ENCODE data around the gene TMEM266. TPM values are rescaled to one million over a fixed set of nuclear protein-coding genes. Genes with fewer than 3 reads are reported as not detected.
"Not testable (repeated sequence)": the region's sequence is repeated elsewhere in the genome, so short reads cannot be mapped to it uniquely, and the experiment has no call there.

Gene TMEM266
- polyA plus RNA-seq, 3 donors = not detected

DNA sequence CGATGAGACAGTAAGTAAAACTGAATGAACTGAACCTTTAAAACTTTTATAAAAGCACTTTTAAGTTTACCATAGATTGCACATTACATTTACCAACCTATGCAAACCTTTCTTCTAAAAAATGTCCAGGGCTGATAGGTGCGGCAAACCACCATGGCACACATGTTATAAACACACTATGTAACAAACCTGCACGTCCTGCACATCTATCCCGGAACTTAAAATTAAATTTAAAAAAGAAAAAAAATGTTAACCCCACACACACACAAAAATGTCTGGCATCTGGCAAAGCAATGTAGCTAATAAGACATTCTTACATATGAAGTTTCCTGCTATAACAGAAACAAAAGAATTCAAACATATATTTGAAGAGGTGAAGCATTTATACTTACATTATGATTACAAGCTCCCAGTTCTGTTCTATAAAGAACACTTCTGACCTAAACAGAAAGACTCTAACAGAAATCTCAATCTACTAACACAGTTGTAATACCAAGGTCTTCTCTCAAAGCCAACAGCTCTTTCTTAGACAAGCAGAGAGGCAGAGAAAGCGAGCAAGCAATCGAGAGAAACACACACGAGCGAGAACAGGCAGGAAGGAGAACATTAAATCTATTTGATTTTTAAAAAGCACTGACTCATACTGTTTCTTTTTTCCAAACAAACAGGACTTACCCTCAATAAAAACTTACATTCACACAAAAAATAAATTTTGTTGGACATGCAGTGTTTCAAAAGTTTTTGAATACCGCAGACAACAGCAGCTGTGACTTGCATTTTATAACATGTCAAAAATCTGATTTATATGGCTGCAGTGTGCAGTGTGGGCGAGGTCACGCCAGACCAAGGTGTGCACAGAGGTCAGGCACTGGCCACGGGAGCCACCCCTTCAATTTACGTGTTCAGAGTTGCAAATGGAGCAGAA, 47.9 kb upstream of the TMEM266 start, which contains the start of gene NRG4:
NRG4 (minus strand) TSS at position 798 of the 925 bp plus-strand sequence. CDS start 1,194 bp downstream, outside the sequence.
- Histone ChIP-seq H3K9me3 (replicated peaks in 1 of 2; ENCODE audit: control insufficient read depth in 1 of 2, insufficient read depth in 1 of 2, low read length in 2 of 2) (no peaks in the 10 kb centered on the region), H3K9ac (ENCODE audit: insufficient read depth, low read length, poor library complexity, severe bottlenecking) (peak within 1 kb of the TSS; percentile 47), H3K27ac (ENCODE audit: low read depth in 1 of 2, low read length in 2 of 2) (peak within 1 kb of the TSS in 1 of 2 donors; percentile 72), H3K4me1 (ENCODE audit: control insufficient read depth in 1 of 2, insufficient read depth in 2 of 2, low read length in 2 of 2) (peaks cover 17 to 49% of the 10 kb centered on the region in 2 donors), H3K36me3 (replicated peaks in 1 of 2; ENCODE audit: control insufficient read depth in 1 of 2, insufficient read depth in 2 of 2, low read length in 2 of 2) (no peaks in the 10 kb centered on the region), H3K4me3 (replicated peaks in 1 of 3; ENCODE audit: low read depth in 2 of 3, low read length in 3 of 3) (peak within 1 kb of the TSS; percentile 21 to 71 (median 43)), H2AFZ (ENCODE audit: insufficient read depth, low read depth, low read length, poor library complexity, severe bottlenecking) (peak within 1 kb of the TSS; percentile 76), H3K79me2 (ENCODE audit: insufficient read depth, low read length) (no peaks in the 10 kb centered on the region), H3K4me2 (replicated peaks; ENCODE audit: extremely low read depth, low read length, poor library complexity, severe bottlenecking) (peak within 1 kb of the TSS; percentile 75), H4K20me1 (ENCODE audit: insufficient read depth, low read length) (no peaks in the 10 kb centered on the region), H3K27me3 (ENCODE audit: control insufficient read depth in 2 of 2, insufficient read depth in 2 of 2, low read length in 2 of 2) (no peaks in the 10 kb centered on the region)
- TF ChIP-seq, protein P1, sequence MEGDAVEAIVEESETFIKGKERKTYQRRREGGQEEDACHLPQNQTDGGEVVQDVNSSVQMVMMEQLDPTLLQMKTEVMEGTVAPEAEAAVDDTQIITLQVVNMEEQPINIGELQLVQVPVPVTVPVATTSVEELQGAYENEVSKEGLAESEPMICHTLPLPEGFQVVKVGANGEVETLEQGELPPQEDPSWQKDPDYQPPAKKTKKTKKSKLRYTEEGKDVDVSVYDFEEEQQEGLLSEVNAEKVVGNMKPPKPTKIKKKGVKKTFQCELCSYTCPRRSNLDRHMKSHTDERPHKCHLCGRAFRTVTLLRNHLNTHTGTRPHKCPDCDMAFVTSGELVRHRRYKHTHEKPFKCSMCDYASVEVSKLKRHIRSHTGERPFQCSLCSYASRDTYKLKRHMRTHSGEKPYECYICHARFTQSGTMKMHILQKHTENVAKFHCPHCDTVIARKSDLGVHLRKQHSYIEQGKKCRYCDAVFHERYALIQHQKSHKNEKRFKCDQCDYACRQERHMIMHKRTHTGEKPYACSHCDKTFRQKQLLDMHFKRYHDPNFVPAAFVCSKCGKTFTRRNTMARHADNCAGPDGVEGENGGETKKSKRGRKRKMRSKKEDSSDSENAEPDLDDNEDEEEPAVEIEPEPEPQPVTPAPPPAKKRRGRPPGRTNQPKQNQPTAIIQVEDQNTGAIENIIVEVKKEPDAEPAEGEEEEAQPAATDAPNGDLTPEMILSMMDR (IDR thresholded peaks at IDR 0.05) = no peak
- intact Hi-C loops (cut with micrococcal nuclease) = no loop called here
- WGBS (ENCODE audit: insufficient coverage) = 0% methylated on average over 4 of the region's 13 CpGs
- Mint-ChIP-seq H3K9me3 (peaks cover 2 to 15% (median 9%) of the 10 kb centered on the region in 7 donors), H3K27ac (peak within 1 kb of the TSS; percentile 55 to 88 (median 83)), H3K36me3 (peaks cover 0 to 3% of the 10 kb centered on the region in 2 donors), H3K27me3 (ENCODE audit: low read depth in 3 of 3) (no peaks in the 10 kb centered on the region), H3K4me3 (peak within 1 kb of the TSS; percentile 69 to 93), H3K4me1 (peaks cover 34% of the 10 kb centered on the region)
- no peak for DNase-seq

DNA sequence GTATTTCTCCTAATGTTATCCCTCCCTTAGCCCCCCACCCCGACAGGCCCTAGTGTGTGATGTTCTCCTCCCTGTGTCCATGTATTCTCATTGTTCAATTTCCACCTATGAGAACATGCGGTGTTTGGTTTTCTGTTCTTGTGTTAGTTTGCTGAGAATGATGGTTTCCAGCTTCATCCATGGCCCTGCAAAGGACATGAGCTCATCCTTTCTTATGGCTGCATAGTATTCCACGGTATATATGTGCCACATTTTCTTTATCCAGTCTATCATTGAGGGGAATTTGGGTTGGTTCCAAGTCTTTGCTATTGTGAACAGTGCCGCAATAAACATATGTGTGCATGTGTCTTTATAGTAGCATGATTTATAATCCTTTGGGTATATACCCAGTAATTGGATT, 46.3 kb upstream of the TMEM266 start:
- H3K4me1 ChIP-seq (ENCODE audit: control insufficient read depth in 1 of 2, insufficient read depth in 2 of 2, low read length in 2 of 2) = peaks cover 9 to 34% of the 10 kb centered on the region in 2 donors
- DNase-seq; H3K27me3 Mint-ChIP-seq (ENCODE audit: low read depth in 3 of 3); H3K27me3 ChIP-seq (ENCODE audit: control insufficient read depth in 2 of 2, insufficient read depth in 2 of 2, low read length in 2 of 2); H3K9ac ChIP-seq (ENCODE audit: insufficient read depth, low read length, poor library complexity, severe bottlenecking); H3K9me3 ChIP-seq (replicated peaks in 1 of 2; ENCODE audit: control insufficient read depth in 1 of 2, insufficient read depth in 1 of 2, low read length in 2 of 2); H3K4me3 Mint-ChIP-seq; H3K36me3 ChIP-seq (replicated peaks in 1 of 2; ENCODE audit: control insufficient read depth in 1 of 2, insufficient read depth in 2 of 2, low read length in 2 of 2); H3K4me2 ChIP-seq (replicated peaks; ENCODE audit: extremely low read depth, low read length, poor library complexity, severe bottlenecking); H3K4me3 ChIP-seq (replicated peaks in 1 of 3; ENCODE audit: low read depth in 2 of 3, low read length in 3 of 3); H3K27ac Mint-ChIP-seq; H2AFZ ChIP-seq (ENCODE audit: insufficient read depth, low read depth, low read length, poor library complexity, severe bottlenecking); H3K79me2 ChIP-seq (ENCODE audit: insufficient read depth, low read length); H4K20me1 ChIP-seq (ENCODE audit: insufficient read depth, low read length); intact Hi-C loops (cut with micrococcal nuclease); H3K36me3 Mint-ChIP-seq; H3K27ac ChIP-seq (ENCODE audit: low read depth in 1 of 2, low read length in 2 of 2): not testable (repeated sequence)
- H3K4me1 Mint-ChIP-seq = peaks cover 22% of the 10 kb centered on the region
- H3K9me3 Mint-ChIP-seq = peaks cover 14 to 30% (median 19%) of the 10 kb centered on the region in 7 donors
- WGBS (ENCODE audit: insufficient coverage) = no CpG with 5 or more reads among the region's 4 CpGs

Measured in CD14-positive monocyte (primary cell).